ENCODE measurements around the gene MCUB. TPM values are rescaled to one million over a fixed set of nuclear protein-coding genes. Genes with fewer than 3 reads are reported as not detected.
"Not testable (repeated sequence)": the region's sequence is repeated elsewhere in the genome, so short reads cannot be mapped to it uniquely, and the experiment has no call there.

Gene MCUB
- total RNA-seq: 3.4 TPM
- long read RNA-seq, transcript MCUB-201 (8 exons, 2,278 nt): major isoform, 8 of 8 reads
- long read RNA-seq, partial matches to known transcripts: 0 of 8 reads
- long read RNA-seq, other reads (novel, unspliced or antisense): 0 of 8 reads

GRCh38 chr4:109559983-109560686, at the start of gene MCUB:
TSS of gene MCUB (plus strand) at chr4:109560246. CDS start at chr4:109560338, 92 bp downstream.
- DNase-seq (peak; percentile 93), ATAC-seq (ENCODE audit: poor library complexity) (peak; percentile 98)
- intact Hi-C loops (cut with DNase I): no loop called here

- intact Hi-C loops (cut with DNase I): no loop called here
- ATAC-seq (ENCODE audit: poor library complexity) (no peak), DNase-seq (no peak)
These were observed 49.4 kb upstream of the MCUB start for GRCh38 chr4:109510687-109511086.

- no peak for DNase-seq
- no peak for ATAC-seq (ENCODE audit: poor library complexity)
- intact Hi-C loops (cut with DNase I): no loop called here
These were observed 48.6 kb upstream of the MCUB start for GRCh38 chr4:109511414-109511813.

- intact Hi-C loops (cut with DNase I); ATAC-seq (ENCODE audit: poor library complexity); DNase-seq: not testable (repeated sequence)
These were observed 46.7 kb upstream of the MCUB start for GRCh38 chr4:109513368-109513767.

- intact Hi-C loops (cut with DNase I): no loop called here
- ATAC-seq (ENCODE audit: poor library complexity) (no peak), DNase-seq (no peak)
These were observed 27.9 kb upstream of the MCUB start for GRCh38 chr4:109532182-109532581.

GRCh38 chr4:109545401-109545800, 14.6 kb upstream of the MCUB start:
- intact Hi-C loops (cut with DNase I): no loop called here
- ATAC-seq (ENCODE audit: poor library complexity) (no peak), DNase-seq (no peak)

- intact Hi-C loops (cut with DNase I): no loop called here
- DNase-seq (no peak), ATAC-seq (ENCODE audit: poor library complexity) (no peak)
These were observed 12.7 kb upstream of the MCUB start for GRCh38 chr4:109547394-109547793.

GRCh38 chr4:109548655-109549054, 11.4 kb upstream of the MCUB start:
- intact Hi-C loops (cut with DNase I): no loop called here
- ATAC-seq (ENCODE audit: poor library complexity) (peak; percentile 43), DNase-seq (no peak)

GRCh38 chr4:109552237-109552636, 7.8 kb upstream of the MCUB start:
- intact Hi-C loops (cut with DNase I): no loop called here
- no peak for ATAC-seq (ENCODE audit: poor library complexity)

GRCh38 chr4:109553130-109553529, 6.9 kb upstream of the MCUB start:
- DNase-seq: no peak
- no peak for ATAC-seq (ENCODE audit: poor library complexity)
- intact Hi-C loops (cut with DNase I): no loop called here

More at GRCh38 chr4:109552237-109552636, 7.8 kb upstream of the MCUB start:
- DNase-seq: no peak

- ATAC-seq (ENCODE audit: poor library complexity) (no peak), DNase-seq (no peak)
- intact Hi-C loops (cut with DNase I): no loop called here
These were observed 5.1 kb upstream of the MCUB start for GRCh38 chr4:109554971-109555370.

- intact Hi-C loops (cut with DNase I): no loop called here
- no peak for DNase-seq
- no peak for ATAC-seq (ENCODE audit: poor library complexity)
These were observed 2.6 kb upstream of the MCUB start for GRCh38 chr4:109557433-109557832.

- intact Hi-C loops (cut with DNase I); ATAC-seq (ENCODE audit: poor library complexity); DNase-seq: not testable (repeated sequence)
These were observed 2.0 kb upstream of the MCUB start for GRCh38 chr4:109558095-109558494.

GRCh38 chr4:109559625-109559982, 442 bp upstream of the MCUB start:
- intact Hi-C loops (cut with DNase I): no loop called here

GRCh38 chr4:109560687-109561461, 828 bp downstream of the MCUB start:
- intact Hi-C loops (cut with DNase I): no loop called here
- peak; percentile 60 for ATAC-seq (ENCODE audit: poor library complexity)
- DNase-seq: peak; percentile 57

More at GRCh38 chr4:109559625-109559982, 442 bp upstream of the MCUB start:
- peak; percentile 53 for DNase-seq
- ATAC-seq (ENCODE audit: poor library complexity): peak; percentile 45

- intact Hi-C loops (cut with DNase I): no loop called here
- DNase-seq (no peak), ATAC-seq (ENCODE audit: poor library complexity) (no peak)
These were observed 2.6 kb downstream of the MCUB start for GRCh38 chr4:109562457-109563239.

GRCh38 chr4:109571494-109571893, 11.4 kb downstream of the MCUB start:
- intact Hi-C loops (cut with DNase I): no loop called here

GRCh38 chr4:109572154-109572553, 12.1 kb downstream of the MCUB start:
- intact Hi-C loops (cut with DNase I): no loop called here
- DNase-seq: no peak
- ATAC-seq (ENCODE audit: poor library complexity): no peak

More at GRCh38 chr4:109571494-109571893, 11.4 kb downstream of the MCUB start:
- DNase-seq (no peak), ATAC-seq (ENCODE audit: poor library complexity) (no peak)

GRCh38 chr4:109574443-109574850, 14.4 kb downstream of the MCUB start:
- DNase-seq (no peak), ATAC-seq (ENCODE audit: poor library complexity) (peak; percentile 72)
- intact Hi-C loops (cut with DNase I): no loop called here

Data from Right ventricle myocardium superior (tissue), 1 donor.